SK-N-MC (cell line): Measurements from ENCODE around the gene DIAPH2.

ENCODE experiments used
- DNase-seq: peaks from one replicate; pipeline ENCODE4 v3.0.0-alpha.2; 2011; ENCODE audit warnings: low read depth, low spot score
- H3K27ac ChIP-seq: fragments of 200-600 bp; sonication (generic); 2 replicates; pipeline ENCODE4 v1.5.1; 2016; ENCODE audit warnings: mixed run types
- H3K36me3 ChIP-seq: fragments of 200-600 bp; sonication (generic); 2 replicates; pipeline ENCODE4 v1.6.1; 2017; ENCODE audit warnings: antibody characterized with exemption, low read length, mixed read lengths; ENCODE audit not compliant: insufficient read depth
- H3K4me3 ChIP-seq: fragments of 200-600 bp; sonication (generic); 2 replicates; pipeline ENCODE4 v1.5.1; 2016
- H3K9ac ChIP-seq: fragments of 200-600 bp; sonication (generic); 2 replicates; pipeline ENCODE4 v1.8.0; 2017; ENCODE audit warnings: mixed run types, mixed read lengths; ENCODE audit not compliant: insufficient read length
- H3K9me3 ChIP-seq: fragments of 200-600 bp; sonication (generic); 2 replicates; pipeline ENCODE4 v1.6.1; 2017; ENCODE audit warnings: low read depth, mild to moderate bottlenecking, antibody characterized with exemption, low read length, moderate library complexity, mixed read lengths
- EZH2 ChIP-seq: fragments of 200-600 bp; sonication (generic); IDR thresholded peaks from one replicate; pipeline ENCODE4 v1.6.1; 2017; ENCODE audit warnings: antibody characterized with exemption
- FOXP2 ChIP-seq: optimal IDR thresholded peaks from 2 replicates; pipeline ENCODE3; 2011; ENCODE audit warnings: mild to moderate bottlenecking, moderate library complexity; ENCODE audit not compliant: insufficient read depth; ENCODE audit errors: extremely low read length, control extremely low read depth
- POLR2AphosphoS5 ChIP-seq: IDR thresholded peaks from 2 replicates; pipeline ENCODE4 v1.6.1; 2012; ENCODE audit warnings: mild to moderate bottlenecking, low read depth, low read length, borderline replicate concordance

Gene DIAPH2

DNA sequence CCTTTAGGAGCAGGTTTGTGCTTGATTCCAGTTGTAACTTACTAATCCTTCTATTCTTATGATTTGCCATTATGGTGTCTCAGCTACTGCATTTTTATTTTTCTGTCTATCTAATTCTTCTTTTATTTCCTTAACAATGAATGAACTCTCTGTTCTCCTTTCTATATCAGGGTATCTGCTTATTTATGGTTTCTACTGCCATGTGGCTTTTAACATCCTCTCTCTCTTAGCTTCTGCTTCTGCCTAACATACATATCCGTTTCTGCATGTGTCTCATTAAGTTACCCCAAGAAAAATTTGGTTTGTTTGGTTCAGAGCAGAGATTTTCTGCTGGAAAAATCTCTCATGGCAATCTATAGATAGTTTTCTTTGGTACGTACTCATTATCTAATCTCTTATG is 813.5 kb downstream of the DIAPH2 start:
- no peak for DNase-seq
- TF ChIP-seq EZH2 (no peak), POLR2AphosphoS5 (no peak), FOXP2 (no peak)
- H3K9ac ChIP-seq = no peak overlapping the region
- H3K27ac ChIP-seq = no peak overlapping the region
- H3K4me3 ChIP-seq = no peak overlapping the region
- no peaks in the 10 kb centered on the region for H3K36me3 ChIP-seq
- no peaks in the 10 kb centered on the region for H3K9me3 ChIP-seq

DNA sequence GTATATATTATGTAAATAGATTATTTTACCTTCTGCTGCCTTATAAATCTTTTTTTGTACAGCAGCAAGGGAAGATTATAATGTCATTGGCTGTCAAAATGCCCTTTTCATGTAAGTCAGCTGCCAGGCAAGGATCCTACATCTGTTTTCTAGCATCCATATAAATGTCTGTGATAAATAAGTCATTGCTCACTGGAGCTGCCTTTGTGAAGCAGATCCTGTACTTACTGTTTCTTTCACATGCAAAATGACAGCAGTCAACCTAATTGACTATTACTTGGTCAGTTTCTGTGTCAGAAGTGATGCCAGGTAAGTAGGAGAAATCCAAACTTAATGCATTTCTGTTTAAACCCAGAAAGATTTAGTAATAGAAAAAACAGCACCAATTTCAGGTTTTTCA is 819.8 kb downstream of the DIAPH2 start:
- no peak for DNase-seq
- TF ChIP-seq FOXP2 = no peak
- TF ChIP-seq POLR2AphosphoS5 = no peak
- no peak for TF ChIP-seq EZH2
- H3K4me3 ChIP-seq = no peak overlapping the region
- no peaks in the 10 kb centered on the region for H3K9me3 ChIP-seq
- H3K36me3 ChIP-seq = no peaks in the 10 kb centered on the region
- no peak overlapping the region for H3K9ac ChIP-seq
- H3K27ac ChIP-seq = no peak overlapping the region

DNA sequence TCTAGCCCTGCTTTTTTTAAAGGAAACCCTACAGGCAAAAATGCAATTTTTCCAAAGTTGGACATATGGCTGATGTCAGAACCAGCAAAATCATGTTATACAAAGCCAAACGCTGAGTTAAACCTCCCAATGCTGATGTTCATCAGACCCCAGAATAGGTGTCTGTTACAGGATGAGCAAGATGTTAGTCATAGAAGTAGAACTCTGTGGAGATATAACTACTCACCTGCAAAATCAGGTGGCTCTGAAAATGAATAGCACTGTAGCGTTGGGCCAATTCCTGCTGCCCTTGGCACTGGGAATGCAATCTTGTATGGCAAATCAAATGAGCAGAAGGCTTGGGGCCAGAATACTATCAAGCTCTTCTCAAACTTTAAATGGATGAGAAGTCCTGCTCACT is 833.1 kb downstream of the DIAPH2 start:
- DNase-seq = no peak
- H3K36me3 ChIP-seq = no peaks in the 10 kb centered on the region
- TF ChIP-seq EZH2 (no peak), FOXP2 (no peak), POLR2AphosphoS5 (no peak)
- no peak overlapping the region for H3K9ac ChIP-seq
- no peak overlapping the region for H3K4me3 ChIP-seq
- no peaks in the 10 kb centered on the region for H3K9me3 ChIP-seq
- H3K27ac ChIP-seq = no peak overlapping the region

DNA sequence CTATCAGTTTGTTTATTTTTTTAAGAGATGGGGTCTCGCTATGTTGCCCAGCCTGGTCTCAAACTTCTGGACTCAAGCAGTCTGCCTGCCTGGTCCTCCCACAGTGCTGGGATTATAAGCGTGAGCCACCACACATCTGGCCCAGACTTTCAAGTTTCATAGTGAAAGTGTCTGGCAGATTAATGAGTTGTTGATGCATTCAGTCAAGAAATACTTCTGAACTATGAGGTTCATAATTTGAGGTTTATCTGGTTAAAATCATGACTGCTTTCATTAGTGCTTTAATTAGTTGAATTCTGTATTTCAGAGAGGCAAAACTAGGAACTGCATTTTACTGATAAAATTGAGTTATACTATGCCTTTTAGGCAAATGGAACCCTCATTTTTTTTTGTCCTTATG is 837.7 kb downstream of the DIAPH2 start:
- DNase-seq = no peak
- Histone ChIP-seq H3K9me3 (no peaks in the 10 kb centered on the region), H3K4me3 (no peak overlapping the region), H3K9ac (no peak overlapping the region), H3K27ac (no peak overlapping the region), H3K36me3 (no peaks in the 10 kb centered on the region)
- no peak for TF ChIP-seq FOXP2
- no peak for TF ChIP-seq POLR2AphosphoS5
- TF ChIP-seq EZH2 = no peak

DNA sequence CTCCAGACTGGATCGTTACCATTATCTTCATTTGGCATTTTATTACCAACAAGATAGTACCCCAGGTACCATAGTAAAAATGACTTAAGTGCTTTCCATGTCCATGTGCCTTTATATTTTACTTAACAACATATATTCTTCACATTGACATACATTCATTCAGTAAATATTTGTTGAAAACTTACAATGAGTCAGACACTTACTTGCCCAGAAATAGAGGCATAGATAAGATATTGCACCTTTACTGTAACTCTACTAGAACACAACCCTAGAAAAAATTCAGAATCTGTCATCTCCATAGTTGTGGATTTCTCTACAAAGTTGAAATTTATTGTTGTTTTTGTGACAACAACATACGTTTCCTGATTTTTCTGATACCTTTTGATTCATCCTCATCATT is 839.7 kb downstream of the DIAPH2 start:
- DNase-seq = no peak
- TF ChIP-seq EZH2 = no peak
- no peak for TF ChIP-seq POLR2AphosphoS5
- TF ChIP-seq FOXP2 = no peak
- Histone ChIP-seq H3K36me3 (no peaks in the 10 kb centered on the region), H3K27ac (no peak overlapping the region), H3K9me3 (no peaks in the 10 kb centered on the region), H3K9ac (no peak overlapping the region), H3K4me3 (no peak overlapping the region)

DNA sequence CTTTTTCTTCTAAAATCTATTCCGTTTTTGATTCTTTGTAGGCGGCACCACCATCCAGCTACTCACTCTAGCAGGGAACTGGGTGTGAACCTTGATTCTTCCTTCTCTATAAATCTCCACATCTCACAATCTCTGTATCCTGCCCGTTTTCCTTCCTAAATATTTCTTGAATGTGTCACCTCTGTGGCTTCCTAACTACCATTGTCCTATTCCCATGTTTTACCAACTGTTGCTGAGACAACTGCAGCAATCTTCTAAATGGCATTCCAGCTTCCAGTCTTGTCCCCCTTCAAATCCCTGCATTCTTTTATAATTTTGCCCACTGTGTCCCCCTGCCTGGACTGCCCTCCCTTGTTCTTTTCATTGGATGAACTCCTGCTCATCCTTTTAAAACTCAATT is 840.4 kb downstream of the DIAPH2 start:
- H3K9ac ChIP-seq = no peak overlapping the region
- TF ChIP-seq FOXP2 = no peak
- H3K9me3 ChIP-seq = no peaks in the 10 kb centered on the region
- no peak overlapping the region for H3K4me3 ChIP-seq
- H3K27ac ChIP-seq = no peak overlapping the region
- no peak for DNase-seq
- no peaks in the 10 kb centered on the region for H3K36me3 ChIP-seq

DNA sequence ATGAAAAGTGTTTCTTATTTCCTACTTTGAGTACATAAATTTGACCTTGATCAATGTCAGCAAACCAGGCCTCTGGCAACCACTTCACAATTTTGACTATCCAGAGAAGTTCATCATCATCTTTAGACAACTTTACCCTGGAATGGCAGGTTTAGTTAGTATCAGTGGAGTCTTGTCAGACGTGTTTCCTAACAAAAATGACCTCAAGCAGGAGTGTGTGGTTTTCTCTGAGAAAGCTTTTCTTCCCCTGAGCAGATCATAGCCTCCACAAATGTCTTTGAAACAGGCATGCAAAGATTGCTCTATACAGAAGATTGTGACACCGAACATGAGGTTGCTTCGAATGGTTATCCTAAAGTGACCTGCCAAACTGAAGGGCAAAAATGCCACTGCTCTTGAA is 841.3 kb downstream of the DIAPH2 start:
- Histone ChIP-seq H3K27ac (no peak overlapping the region), H3K4me3 (no peak overlapping the region), H3K9ac (no peak overlapping the region), H3K9me3 (no peaks in the 10 kb centered on the region), H3K36me3 (no peaks in the 10 kb centered on the region)
- no peak for DNase-seq
- no peak for TF ChIP-seq EZH2
- TF ChIP-seq POLR2AphosphoS5 = no peak
- TF ChIP-seq FOXP2 = no peak

DNA sequence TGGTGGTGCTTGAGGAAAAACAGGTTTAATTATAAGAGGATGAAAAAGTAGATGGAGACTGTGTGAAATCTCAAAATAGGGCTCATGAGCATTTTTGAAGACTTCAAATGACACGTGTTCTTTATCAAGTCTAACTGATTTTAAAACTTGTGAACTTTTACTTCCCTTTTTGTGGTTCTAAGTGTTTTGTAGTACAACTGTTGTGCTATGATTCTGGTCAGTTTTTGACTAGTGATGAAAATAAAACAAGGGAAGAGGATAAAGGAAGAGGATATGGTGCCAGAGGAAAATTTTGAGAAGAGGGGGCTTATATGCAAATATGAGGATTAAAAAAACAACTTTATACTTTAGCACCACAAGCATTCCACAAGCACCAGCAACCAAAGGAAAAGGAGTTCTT is 843.1 kb downstream of the DIAPH2 start:
- no peak for TF ChIP-seq EZH2
- no peak for TF ChIP-seq FOXP2
- no peak for TF ChIP-seq POLR2AphosphoS5
- no peaks in the 10 kb centered on the region for H3K9me3 ChIP-seq
- no peak for DNase-seq
- H3K9ac ChIP-seq = no peak overlapping the region
- H3K36me3 ChIP-seq = no peaks in the 10 kb centered on the region
- H3K27ac ChIP-seq = no peak overlapping the region
- no peak overlapping the region for H3K4me3 ChIP-seq

DNA sequence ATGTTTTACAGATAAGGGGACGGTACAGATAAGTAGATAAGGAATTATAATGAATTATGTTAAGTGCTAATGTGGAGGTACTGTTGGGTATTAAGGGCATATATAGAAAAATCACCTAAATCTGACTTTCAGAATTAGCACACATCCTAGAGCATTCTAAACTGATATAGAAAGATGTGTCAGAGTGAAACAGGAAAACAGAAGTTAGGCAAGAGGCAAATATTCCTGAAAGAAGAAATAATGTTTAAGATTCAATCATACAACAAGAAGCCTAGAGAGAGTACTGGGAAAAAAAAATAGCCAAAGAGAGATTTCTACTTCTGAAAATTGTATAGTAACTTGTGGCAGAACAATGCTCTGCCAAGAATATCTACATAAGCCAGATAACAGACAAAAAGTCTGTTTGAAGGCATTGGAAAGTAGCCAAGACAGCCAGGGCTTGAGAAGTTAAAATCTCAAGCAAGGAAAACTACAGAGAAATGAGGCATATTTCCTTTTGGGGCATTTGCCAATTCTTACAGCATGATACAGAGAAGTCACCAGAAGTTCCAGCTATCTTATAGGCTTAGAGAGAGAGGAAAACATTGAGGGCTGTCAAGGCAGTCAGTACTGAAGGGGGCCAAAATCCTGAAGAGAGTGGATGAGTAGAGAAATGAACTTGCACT is 845.0 kb downstream of the DIAPH2 start:
- no peak for TF ChIP-seq EZH2
- no peak for TF ChIP-seq POLR2AphosphoS5
- no peak for TF ChIP-seq FOXP2

DNA sequence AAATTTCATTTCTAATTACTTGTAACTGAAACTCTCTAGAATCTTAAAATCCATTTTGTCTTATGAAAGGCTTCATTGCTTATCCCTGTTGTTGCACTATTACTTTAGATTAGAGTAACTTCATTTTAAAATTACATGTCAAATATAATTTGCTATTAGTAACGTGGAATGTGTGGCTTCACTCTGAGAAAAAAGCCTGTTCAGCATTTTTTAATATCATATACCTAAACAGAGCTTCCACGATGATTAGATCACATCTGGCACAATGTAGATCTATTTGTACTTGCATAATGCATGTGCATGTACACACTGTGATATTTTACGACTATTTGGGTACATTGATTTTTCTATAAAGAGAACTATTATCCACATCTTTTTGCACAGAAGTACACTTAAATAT is 847.2 kb downstream of the DIAPH2 start:
- DNase-seq = no peak
- H3K9me3 ChIP-seq = no peaks in the 10 kb centered on the region
- TF ChIP-seq EZH2 (no peak), POLR2AphosphoS5 (no peak), FOXP2 (no peak)

More for the DNA sequence above, 845.0 kb downstream of the DIAPH2 start:
- no peak overlapping the region for H3K27ac ChIP-seq
- no peak overlapping the region for H3K4me3 ChIP-seq
- no peaks in the 10 kb centered on the region for H3K36me3 ChIP-seq
- no peak overlapping the region for H3K9ac ChIP-seq
- no peaks in the 10 kb centered on the region for H3K9me3 ChIP-seq
- DNase-seq = no peak

More for the DNA sequence above, 847.2 kb downstream of the DIAPH2 start:
- no peak overlapping the region for H3K4me3 ChIP-seq
- no peak overlapping the region for H3K9ac ChIP-seq
- H3K36me3 ChIP-seq = no peaks in the 10 kb centered on the region
- no peak overlapping the region for H3K27ac ChIP-seq
